GM19099 (cell line): ENCODE measurements around the gene RYR2.

ENCODE experiments used
- POLR2A ChIP-seq: IDR thresholded peaks from 3 replicates; pipeline ENCODE4 v1.6.1; 2011; ENCODE audit warnings: low read depth; ENCODE audit not compliant: insufficient read length; ENCODE audit errors: extremely low read depth

Gene RYR2

GRCh38 chr1:237740846-237741245 lies 698.9 kb downstream of the RYR2 start:
- TF ChIP-seq POLR2A, result no peak

GRCh38 chr1:237745545-237745944 lies 703.6 kb downstream of the RYR2 start:
- no peak for TF ChIP-seq POLR2A

- TF ChIP-seq POLR2A, result no peak
These were observed 706.4 kb downstream of the RYR2 start for GRCh38 chr1:237748171-237748960.

GRCh38 chr1:237749122-237749521 lies 707.1 kb downstream of the RYR2 start:
- no peak for TF ChIP-seq POLR2A

GRCh38 chr1:237751090-237751489 lies 709.1 kb downstream of the RYR2 start:
- TF ChIP-seq POLR2A, result no peak

- no peak for TF ChIP-seq POLR2A
These were observed 712.6 kb downstream of the RYR2 start for GRCh38 chr1:237754627-237755026.

GRCh38 chr1:237756304-237756967 lies 714.5 kb downstream of the RYR2 start:
- no peak for TF ChIP-seq POLR2A

GRCh38 chr1:237759377-237759776 lies 717.4 kb downstream of the RYR2 start:
- no peak for TF ChIP-seq POLR2A

GRCh38 chr1:237760951-237761350 lies 719.0 kb downstream of the RYR2 start:
- no peak for TF ChIP-seq POLR2A

GRCh38 chr1:237763137-237763536 lies 721.2 kb downstream of the RYR2 start:
- no peak for TF ChIP-seq POLR2A

- no peak for TF ChIP-seq POLR2A
These were observed 721.8 kb downstream of the RYR2 start for GRCh38 chr1:237763751-237764150.

- no peak for TF ChIP-seq POLR2A
These were observed 727.9 kb downstream of the RYR2 start for GRCh38 chr1:237769916-237770315.

GRCh38 chr1:237772009-237772408 lies 730.0 kb downstream of the RYR2 start:
- TF ChIP-seq POLR2A, result no peak

GRCh38 chr1:237774246-237774645 lies 732.3 kb downstream of the RYR2 start:
- no peak for TF ChIP-seq POLR2A

GRCh38 chr1:237779356-237779755 lies 737.4 kb downstream of the RYR2 start:
- no peak for TF ChIP-seq POLR2A

GRCh38 chr1:237786066-237786719 lies 744.2 kb downstream of the RYR2 start:
- TF ChIP-seq POLR2A, result no peak

- no peak for TF ChIP-seq POLR2A
These were observed 746.1 kb downstream of the RYR2 start for GRCh38 chr1:237788069-237788468.

GRCh38 chr1:237789619-237790018 lies 747.6 kb downstream of the RYR2 start:
- TF ChIP-seq POLR2A, result no peak
